ENCODE data around the gene GHDC. TPM values are rescaled to one million over a fixed set of nuclear protein-coding genes. Genes with fewer than 3 reads are reported as not detected.
"Not testable (repeated sequence)": the region's sequence is repeated elsewhere in the genome, so short reads cannot be mapped to it uniquely, and the experiment has no call there.

Gene GHDC
- total and polyA plus RNA-seq, 9 donors, result 8.2 to 15.8 (median 10.5) TPM

DNA sequence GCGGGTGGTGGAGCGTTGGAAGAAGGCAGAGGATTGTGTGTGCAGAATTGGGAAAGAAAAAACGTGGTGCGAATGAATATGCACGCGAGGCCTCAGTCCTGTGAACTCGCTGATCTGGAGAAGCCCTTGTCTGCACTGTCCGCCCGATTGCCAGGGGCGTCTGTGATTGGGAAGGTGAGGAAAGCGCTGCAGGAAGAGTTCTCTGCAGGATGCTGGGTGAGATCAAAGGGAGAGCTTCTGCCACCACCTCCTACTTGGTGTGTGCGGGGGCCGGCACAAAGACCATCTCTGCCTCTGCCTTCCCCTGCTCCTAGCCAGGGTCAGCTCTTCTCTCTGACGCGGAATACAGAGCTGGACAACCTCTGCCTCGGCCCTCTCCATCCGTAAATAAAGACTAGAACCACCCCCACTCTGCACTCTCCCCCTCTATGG, 38.7 kb downstream of the GHDC start:
- 21% methylated on average over 16 of the region's 17 CpGs for WGBS (ENCODE audit: insufficient coverage)

DNA sequence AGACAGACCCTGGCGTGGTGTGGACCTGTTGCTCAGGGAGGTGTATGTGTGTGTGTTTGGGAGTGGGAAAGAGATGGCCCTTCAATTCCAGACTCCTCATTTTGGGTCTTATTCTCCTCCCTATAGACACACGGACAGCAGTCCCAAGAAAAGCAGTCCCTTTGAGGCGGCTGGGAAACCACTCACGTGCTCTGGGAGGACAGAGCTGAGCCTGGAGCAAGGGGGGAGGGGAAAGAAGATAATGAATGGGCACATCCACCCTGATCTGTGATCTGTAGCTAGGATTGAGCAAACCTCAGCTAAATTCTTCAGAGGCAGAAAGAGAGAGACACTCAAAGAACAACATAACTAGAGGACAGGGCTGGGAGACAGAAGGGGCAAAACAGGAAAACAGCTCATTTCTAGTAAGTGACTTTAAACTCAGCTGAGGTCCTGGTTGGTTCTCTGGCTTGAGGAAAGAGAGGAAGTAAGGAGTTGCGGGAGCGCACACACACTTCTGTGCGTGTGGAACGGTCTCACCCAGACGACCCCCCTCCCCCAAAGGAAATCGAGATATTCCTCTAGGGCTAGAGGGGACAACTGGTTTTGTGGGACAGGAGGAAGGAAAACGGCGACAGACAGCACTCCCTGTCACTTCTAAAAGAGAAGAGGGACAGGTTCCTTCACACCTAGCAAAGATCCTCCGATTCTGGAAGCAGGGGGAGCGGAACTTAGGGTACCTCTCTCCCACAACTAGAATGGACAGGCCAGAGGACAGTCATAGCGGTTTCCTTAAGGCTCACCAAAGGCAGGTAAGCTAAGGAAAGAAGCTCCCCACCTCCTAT, 40.2 kb downstream of the GHDC start:
- 0% methylated on average over 1 of the region's 15 CpGs for WGBS (ENCODE audit: insufficient coverage)
- Histone ChIP-seq H3K4me1 (ENCODE audit: control insufficient read depth, insufficient read depth, low read length) (peaks cover 17% of the 10 kb centered on the region), H3K9me3 (replicated peaks; ENCODE audit: control insufficient read depth, low read depth, low read length) (no peaks in the 10 kb centered on the region), H3K36me3 (ENCODE audit: control insufficient read depth, insufficient read depth, low read length) (peaks cover 27% of the 10 kb centered on the region), H3K4me3 (ENCODE audit: low read length) (peak overlapping the region; percentile 97), H3K27me3 (ENCODE audit: control insufficient read depth, insufficient read depth, low read length) (no peaks in the 10 kb centered on the region), H3K27ac (ENCODE audit: low read length) (peak overlapping the region; percentile 36)
- no peak for DNase-seq

More for the DNA sequence above, 38.7 kb downstream of the GHDC start:
- Histone ChIP-seq H3K27me3 (ENCODE audit: control insufficient read depth, insufficient read depth, low read length) (no peaks in the 10 kb centered on the region), H3K4me3 (ENCODE audit: low read length) (peak overlapping the region; percentile 97), H3K27ac (ENCODE audit: low read length) (no peak overlapping the region), H3K4me1 (ENCODE audit: control insufficient read depth, insufficient read depth, low read length) (peaks cover 17% of the 10 kb centered on the region), H3K9me3 (replicated peaks; ENCODE audit: control insufficient read depth, low read depth, low read length) (no peaks in the 10 kb centered on the region), H3K36me3 (ENCODE audit: control insufficient read depth, insufficient read depth, low read length) (peaks cover 19% of the 10 kb centered on the region)
- DNase-seq, result no peak

- no peaks in the 10 kb centered on the region for H3K9me3 ChIP-seq (replicated peaks; ENCODE audit: control insufficient read depth, low read depth, low read length)
- peaks cover 17% of the 10 kb centered on the region for H3K4me1 ChIP-seq (ENCODE audit: control insufficient read depth, insufficient read depth, low read length)
- no peak overlapping the region for H3K4me3 ChIP-seq (ENCODE audit: low read length)
- DNase-seq, result no peak
- H3K36me3 ChIP-seq (ENCODE audit: control insufficient read depth, insufficient read depth, low read length), result peaks cover 39% of the 10 kb centered on the region
- H3K27me3 ChIP-seq (ENCODE audit: control insufficient read depth, insufficient read depth, low read length), result no peaks in the 10 kb centered on the region
- WGBS (ENCODE audit: insufficient coverage), result 86% methylated on average over 9 of the region's 13 CpGs
- H3K27ac ChIP-seq (ENCODE audit: low read length), result no peak overlapping the region
Observed at GRCh38 chr17:42146911-42147607, 47.2 kb downstream of the GHDC start.

- Histone ChIP-seq H3K27ac (ENCODE audit: low read length) (peak overlapping the region; percentile 21), H3K36me3 (ENCODE audit: control insufficient read depth, insufficient read depth, low read length) (peaks cover 30% of the 10 kb centered on the region), H3K4me1 (ENCODE audit: control insufficient read depth, insufficient read depth, low read length) (peaks cover 43% of the 10 kb centered on the region)
- not testable (repeated sequence) for DNase-seq; H3K9me3 ChIP-seq (replicated peaks; ENCODE audit: control insufficient read depth, low read depth, low read length); H3K27me3 ChIP-seq (ENCODE audit: control insufficient read depth, insufficient read depth, low read length); H3K4me3 ChIP-seq (ENCODE audit: low read length)
- 81% methylated on average over 3 of the region's 4 CpGs for WGBS (ENCODE audit: insufficient coverage)
Observed at GRCh38 chr17:42143138-42143537, 51.2 kb downstream of the GHDC start.

- peaks cover 28% of the 10 kb centered on the region for H3K36me3 ChIP-seq (ENCODE audit: control insufficient read depth, insufficient read depth, low read length)
- DNase-seq, result peak; percentile 60
Observed at GRCh38 chr17:42142371-42142896, 51.9 kb downstream of the GHDC start.

DNA sequence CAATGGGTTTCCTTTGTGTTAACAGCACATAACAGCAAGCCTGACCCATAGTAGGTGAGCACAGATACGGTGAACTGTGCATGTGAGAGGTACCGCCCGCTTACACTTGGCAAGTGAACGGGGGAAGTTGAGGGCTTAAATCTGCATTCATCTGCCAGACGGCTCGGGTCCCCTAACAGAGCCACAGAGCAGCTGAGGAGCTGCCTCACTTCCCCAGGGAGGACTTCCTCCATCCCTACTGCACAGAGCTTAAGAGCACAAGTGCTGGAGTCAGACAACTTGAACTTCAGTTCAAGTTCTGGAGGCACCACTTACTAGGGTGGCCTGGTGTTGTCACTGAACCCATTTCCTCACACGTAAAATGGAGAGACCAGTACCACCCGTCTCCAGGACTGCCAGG, 52.9 kb downstream of the GHDC start:
- 76% methylated on average over 7 of the region's 8 CpGs for WGBS (ENCODE audit: insufficient coverage)
- Histone ChIP-seq H3K36me3 (ENCODE audit: control insufficient read depth, insufficient read depth, low read length) (peaks cover 26% of the 10 kb centered on the region), H3K27ac (ENCODE audit: low read length) (no peak overlapping the region), H3K9me3 (replicated peaks; ENCODE audit: control insufficient read depth, low read depth, low read length) (no peaks in the 10 kb centered on the region), H3K4me1 (ENCODE audit: control insufficient read depth, insufficient read depth, low read length) (peaks cover 47% of the 10 kb centered on the region), H3K27me3 (ENCODE audit: control insufficient read depth, insufficient read depth, low read length) (no peaks in the 10 kb centered on the region), H3K4me3 (ENCODE audit: low read length) (no peak overlapping the region)
- DNase-seq, result no peak

More at GRCh38 chr17:42142371-42142896, 51.9 kb downstream of the GHDC start:
- Histone ChIP-seq H3K9me3 (replicated peaks; ENCODE audit: control insufficient read depth, low read depth, low read length) (no peaks in the 10 kb centered on the region), H3K4me3 (ENCODE audit: low read length) (no peak overlapping the region), H3K27me3 (ENCODE audit: control insufficient read depth, insufficient read depth, low read length) (no peaks in the 10 kb centered on the region), H3K27ac (ENCODE audit: low read length) (peak overlapping the region; percentile 42), H3K4me1 (ENCODE audit: control insufficient read depth, insufficient read depth, low read length) (peaks cover 44% of the 10 kb centered on the region)
- WGBS (ENCODE audit: insufficient coverage), result 50% methylated on average over 3 of the region's 7 CpGs

- H3K9me3 ChIP-seq (replicated peaks; ENCODE audit: control insufficient read depth, low read depth, low read length); H3K27me3 ChIP-seq (ENCODE audit: control insufficient read depth, insufficient read depth, low read length); H3K27ac ChIP-seq (ENCODE audit: low read length); DNase-seq; H3K4me3 ChIP-seq (ENCODE audit: low read length): not testable (repeated sequence)
- H3K36me3 ChIP-seq (ENCODE audit: control insufficient read depth, insufficient read depth, low read length), result peaks cover 32% of the 10 kb centered on the region
- peaks cover 50% of the 10 kb centered on the region for H3K4me1 ChIP-seq (ENCODE audit: control insufficient read depth, insufficient read depth, low read length)
- WGBS (ENCODE audit: insufficient coverage), result 94% methylated on average over 3 of the region's 7 CpGs
Observed at GRCh38 chr17:42140690-42141089, 53.6 kb downstream of the GHDC start.

Other genes starting within 250 kb of the GHDC start
- 25.8 TPM for gene CNP, start 227.7 kb downstream of the GHDC start, total RNA-seq
- 10 to 100 TPM; 38.8 to 77.5 (median 51.8) TPM for gene CNP, start 227.7 kb downstream of the GHDC start, polyA plus RNA-seq (ENCODE audit: insufficient read depth in 1 of 8, insufficient read length in 8 of 8, low replicate concordance in 1 of 8)
- gene DNAJC7, start 177.1 kb downstream of the GHDC start, total RNA-seq, result 58.3 TPM
- gene DNAJC7, start 177.1 kb downstream of the GHDC start, polyA plus RNA-seq (ENCODE audit: insufficient read depth in 1 of 8, insufficient read length in 8 of 8, low replicate concordance in 1 of 8), result 100 to 1,000 TPM in 4 of 8 donors, 10 to 100 TPM in 4; 87.0 to 113 (median 102) TPM
- 35.0 TPM for gene NKIRAS2, start 174.4 kb downstream of the GHDC start, total RNA-seq
- 10 to 100 TPM; 36.7 to 55.8 (median 49.0) TPM for gene NKIRAS2, start 174.4 kb downstream of the GHDC start, polyA plus RNA-seq (ENCODE audit: insufficient read depth in 1 of 8, insufficient read length in 8 of 8, low replicate concordance in 1 of 8)
- 1.5 TPM for gene C17orf113, start 143.9 kb downstream of the GHDC start, total RNA-seq
- gene C17orf113, start 143.9 kb downstream of the GHDC start, polyA plus RNA-seq (ENCODE audit: insufficient read depth in 1 of 8, insufficient read length in 8 of 8, low replicate concordance in 1 of 8), result 1 to 10 TPM in 7 of 8 donors, under 1 TPM in 1; 0.93 to 1.8 (median 1.3) TPM
- gene ZNF385C, start 96.0 kb downstream of the GHDC start, total RNA-seq, result 2.8 TPM
- 10 to 100 TPM in 1 of 8 donors, 1 to 10 TPM in 7; 6.3 to 10.0 (median 7.7) TPM for gene ZNF385C, start 96.0 kb downstream of the GHDC start, polyA plus RNA-seq (ENCODE audit: insufficient read depth in 1 of 8, insufficient read length in 8 of 8, low replicate concordance in 1 of 8)
- 8.1 TPM for gene DHX58, start 81.8 kb downstream of the GHDC start, total RNA-seq
- gene DHX58, start 81.8 kb downstream of the GHDC start, polyA plus RNA-seq (ENCODE audit: insufficient read depth in 1 of 8, insufficient read length in 8 of 8, low replicate concordance in 1 of 8), result 1 to 10 TPM; 4.2 to 6.6 (median 5.2) TPM
- gene KAT2A, start 73.1 kb downstream of the GHDC start, total RNA-seq, result 16.7 TPM
- 10 to 100 TPM; 37.5 to 62.0 (median 47.1) TPM for gene KAT2A, start 73.1 kb downstream of the GHDC start, polyA plus RNA-seq (ENCODE audit: insufficient read depth in 1 of 8, insufficient read length in 8 of 8, low replicate concordance in 1 of 8)
- gene HSPB9, start 71.7 kb downstream of the GHDC start, total RNA-seq, result 0.13 TPM
- under 1 TPM; 0.11 to 0.41 (median 0.21) TPM for gene HSPB9, start 71.7 kb downstream of the GHDC start, polyA plus RNA-seq (ENCODE audit: insufficient read depth in 1 of 8, insufficient read length in 8 of 8, low replicate concordance in 1 of 8)
- gene RAB5C, start 39.5 kb downstream of the GHDC start, total RNA-seq, result 38.3 TPM
- 10 to 100 TPM; 63.0 to 90.4 (median 75.2) TPM for gene RAB5C, start 39.5 kb downstream of the GHDC start, polyA plus RNA-seq (ENCODE audit: insufficient read depth in 1 of 8, insufficient read length in 8 of 8, low replicate concordance in 1 of 8)
- gene KCNH4, start 13.4 kb downstream of the GHDC start, total RNA-seq, result not detected
- gene KCNH4, start 13.4 kb downstream of the GHDC start, polyA plus RNA-seq (ENCODE audit: insufficient read depth in 1 of 8, insufficient read length in 8 of 8, low replicate concordance in 1 of 8), result under 1 TPM in 3 of 8 donors, not detected in 5; 0.04 to 0.05 (median 0.05) TPM
- 0.13 TPM for gene HCRT, start 9.0 kb downstream of the GHDC start, total RNA-seq
- gene HCRT, start 9.0 kb downstream of the GHDC start, polyA plus RNA-seq (ENCODE audit: insufficient read depth in 1 of 8, insufficient read length in 8 of 8, low replicate concordance in 1 of 8), result under 1 TPM; 0.33 to 0.94 (median 0.64) TPM
- gene STAT5B, start 81.9 kb upstream of the GHDC start, total RNA-seq, result 27.0 TPM
- 10 to 100 TPM; 29.8 to 41.1 (median 36.1) TPM for gene STAT5B, start 81.9 kb upstream of the GHDC start, polyA plus RNA-seq (ENCODE audit: insufficient read depth in 1 of 8, insufficient read length in 8 of 8, low replicate concordance in 1 of 8)
- gene STAT5A, start 94.0 kb upstream of the GHDC start, total RNA-seq, result 12.8 TPM
- 10 to 100 TPM; 15.3 to 20.4 (median 17.3) TPM for gene STAT5A, start 94.0 kb upstream of the GHDC start, polyA plus RNA-seq (ENCODE audit: insufficient read depth in 1 of 8, insufficient read length in 8 of 8, low replicate concordance in 1 of 8)
- 44.7 TPM for gene STAT3, start 193.9 kb upstream of the GHDC start, total RNA-seq
- 10 to 100 TPM; 42.6 to 56.9 (median 48.1) TPM for gene STAT3, start 193.9 kb upstream of the GHDC start, polyA plus RNA-seq (ENCODE audit: insufficient read depth in 1 of 8, insufficient read length in 8 of 8, low replicate concordance in 1 of 8)
- 206 TPM for gene CAVIN1, start 228.8 kb upstream of the GHDC start, total RNA-seq
- gene CAVIN1, start 228.8 kb upstream of the GHDC start, polyA plus RNA-seq (ENCODE audit: insufficient read depth in 1 of 8, insufficient read length in 8 of 8, low replicate concordance in 1 of 8), result 100 to 1,000 TPM; 249 to 334 (median 299) TPM